ENCODE measurements around the gene PPFIA3. TPM values are rescaled to one million over a fixed set of nuclear protein-coding genes. Genes with fewer than 3 reads are reported as not detected.
A peak's percentile ranks its signal among the peaks of the same experiment; 100 is the strongest.

The PPFIA3 gene
- total and polyA plus RNA-seq, 2 experiments from 2014 or later: 25.4 to 29.7 TPM

DNA sequence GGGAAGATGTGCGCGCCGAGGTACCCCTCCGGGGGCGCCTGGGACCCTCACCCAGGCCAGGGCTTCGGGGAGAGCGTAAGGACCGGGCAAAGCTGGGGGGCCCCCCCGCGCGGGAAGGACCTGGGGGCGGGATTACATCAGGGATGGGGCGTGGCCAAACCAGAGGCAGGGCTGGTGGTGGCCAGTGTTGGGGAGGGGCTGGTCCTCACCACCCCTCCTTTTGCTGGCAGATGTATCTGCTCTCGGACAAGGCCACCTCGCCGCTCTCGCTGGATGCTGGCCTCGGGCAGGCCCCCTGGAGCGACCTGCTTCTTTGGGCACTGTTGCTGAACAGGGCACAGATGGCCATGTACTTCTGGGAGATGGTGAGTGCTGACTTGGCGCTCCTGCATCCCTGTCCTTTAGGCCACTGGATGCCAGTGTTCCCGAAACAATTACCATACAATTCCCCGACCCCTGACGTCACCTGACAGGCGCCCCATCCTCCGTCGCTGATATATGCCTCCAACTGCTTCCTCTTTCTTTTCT, 63.6 kb downstream of the PPFIA3 start:
- H3K9me2 ChIP-seq (ENCODE audit: insufficient read depth): no peaks in the 10 kb centered on the region
- no peak for TF ChIP-seq CREB1 (CRISPR knock-in tag; IDR thresholded peaks at IDR 0.05; ENCODE audit: low read depth)
- no peak for TF ChIP-seq JUNB (IDR thresholded peaks at IDR 0.05; ENCODE audit: unreplicated experiment)
- no peak for TF ChIP-seq NANOG (IDR thresholded peaks at IDR 0.05; ENCODE audit: borderline replicate concordance)
- TF ChIP-seq, protein P1, sequence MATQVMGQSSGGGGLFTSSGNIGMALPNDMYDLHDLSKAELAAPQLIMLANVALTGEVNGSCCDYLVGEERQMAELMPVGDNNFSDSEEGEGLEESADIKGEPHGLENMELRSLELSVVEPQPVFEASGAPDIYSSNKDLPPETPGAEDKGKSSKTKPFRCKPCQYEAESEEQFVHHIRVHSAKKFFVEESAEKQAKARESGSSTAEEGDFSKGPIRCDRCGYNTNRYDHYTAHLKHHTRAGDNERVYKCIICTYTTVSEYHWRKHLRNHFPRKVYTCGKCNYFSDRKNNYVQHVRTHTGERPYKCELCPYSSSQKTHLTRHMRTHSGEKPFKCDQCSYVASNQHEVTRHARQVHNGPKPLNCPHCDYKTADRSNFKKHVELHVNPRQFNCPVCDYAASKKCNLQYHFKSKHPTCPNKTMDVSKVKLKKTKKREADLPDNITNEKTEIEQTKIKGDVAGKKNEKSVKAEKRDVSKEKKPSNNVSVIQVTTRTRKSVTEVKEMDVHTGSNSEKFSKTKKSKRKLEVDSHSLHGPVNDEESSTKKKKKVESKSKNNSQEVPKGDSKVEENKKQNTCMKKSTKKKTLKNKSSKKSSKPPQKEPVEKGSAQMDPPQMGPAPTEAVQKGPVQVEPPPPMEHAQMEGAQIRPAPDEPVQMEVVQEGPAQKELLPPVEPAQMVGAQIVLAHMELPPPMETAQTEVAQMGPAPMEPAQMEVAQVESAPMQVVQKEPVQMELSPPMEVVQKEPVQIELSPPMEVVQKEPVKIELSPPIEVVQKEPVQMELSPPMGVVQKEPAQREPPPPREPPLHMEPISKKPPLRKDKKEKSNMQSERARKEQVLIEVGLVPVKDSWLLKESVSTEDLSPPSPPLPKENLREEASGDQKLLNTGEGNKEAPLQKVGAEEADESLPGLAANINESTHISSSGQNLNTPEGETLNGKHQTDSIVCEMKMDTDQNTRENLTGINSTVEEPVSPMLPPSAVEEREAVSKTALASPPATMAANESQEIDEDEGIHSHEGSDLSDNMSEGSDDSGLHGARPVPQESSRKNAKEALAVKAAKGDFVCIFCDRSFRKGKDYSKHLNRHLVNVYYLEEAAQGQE (IDR thresholded peaks at IDR 0.05; ENCODE audit: unreplicated experiment): no peak
- TF ChIP-seq EZH2phosphoT487 (IDR thresholded peaks at IDR 0.05; ENCODE audit: unreplicated experiment): no peak
- TF ChIP-seq, protein P2, sequence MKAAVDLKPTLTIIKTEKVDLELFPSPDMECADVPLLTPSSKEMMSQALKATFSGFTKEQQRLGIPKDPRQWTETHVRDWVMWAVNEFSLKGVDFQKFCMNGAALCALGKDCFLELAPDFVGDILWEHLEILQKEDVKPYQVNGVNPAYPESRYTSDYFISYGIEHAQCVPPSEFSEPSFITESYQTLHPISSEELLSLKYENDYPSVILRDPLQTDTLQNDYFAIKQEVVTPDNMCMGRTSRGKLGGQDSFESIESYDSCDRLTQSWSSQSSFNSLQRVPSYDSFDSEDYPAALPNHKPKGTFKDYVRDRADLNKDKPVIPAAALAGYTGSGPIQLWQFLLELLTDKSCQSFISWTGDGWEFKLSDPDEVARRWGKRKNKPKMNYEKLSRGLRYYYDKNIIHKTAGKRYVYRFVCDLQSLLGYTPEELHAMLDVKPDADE (IDR thresholded peaks at IDR 0.05): no peak
- TF ChIP-seq EZH2 (IDR thresholded peaks at IDR 0.05; ENCODE audit: low read depth, unreplicated experiment): no peak
- TF ChIP-seq ZNF114 (CRISPR knock-in tag; IDR thresholded peaks at IDR 0.05): no peak
- TF ChIP-seq, protein P3, sequence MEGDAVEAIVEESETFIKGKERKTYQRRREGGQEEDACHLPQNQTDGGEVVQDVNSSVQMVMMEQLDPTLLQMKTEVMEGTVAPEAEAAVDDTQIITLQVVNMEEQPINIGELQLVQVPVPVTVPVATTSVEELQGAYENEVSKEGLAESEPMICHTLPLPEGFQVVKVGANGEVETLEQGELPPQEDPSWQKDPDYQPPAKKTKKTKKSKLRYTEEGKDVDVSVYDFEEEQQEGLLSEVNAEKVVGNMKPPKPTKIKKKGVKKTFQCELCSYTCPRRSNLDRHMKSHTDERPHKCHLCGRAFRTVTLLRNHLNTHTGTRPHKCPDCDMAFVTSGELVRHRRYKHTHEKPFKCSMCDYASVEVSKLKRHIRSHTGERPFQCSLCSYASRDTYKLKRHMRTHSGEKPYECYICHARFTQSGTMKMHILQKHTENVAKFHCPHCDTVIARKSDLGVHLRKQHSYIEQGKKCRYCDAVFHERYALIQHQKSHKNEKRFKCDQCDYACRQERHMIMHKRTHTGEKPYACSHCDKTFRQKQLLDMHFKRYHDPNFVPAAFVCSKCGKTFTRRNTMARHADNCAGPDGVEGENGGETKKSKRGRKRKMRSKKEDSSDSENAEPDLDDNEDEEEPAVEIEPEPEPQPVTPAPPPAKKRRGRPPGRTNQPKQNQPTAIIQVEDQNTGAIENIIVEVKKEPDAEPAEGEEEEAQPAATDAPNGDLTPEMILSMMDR (conservative IDR thresholded peaks at IDR 0.05; ENCODE audit: low read depth in 2 of 2): no peak
- no peak for TF ChIP-seq ZNF331 (CRISPR knock-in tag; IDR thresholded peaks at IDR 0.05; ENCODE audit: low read depth)
- no peak for TF ChIP-seq POLR2AphosphoS5 (IDR thresholded peaks at IDR 0.05; ENCODE audit: low read depth)
- TF ChIP-seq, protein P4, sequence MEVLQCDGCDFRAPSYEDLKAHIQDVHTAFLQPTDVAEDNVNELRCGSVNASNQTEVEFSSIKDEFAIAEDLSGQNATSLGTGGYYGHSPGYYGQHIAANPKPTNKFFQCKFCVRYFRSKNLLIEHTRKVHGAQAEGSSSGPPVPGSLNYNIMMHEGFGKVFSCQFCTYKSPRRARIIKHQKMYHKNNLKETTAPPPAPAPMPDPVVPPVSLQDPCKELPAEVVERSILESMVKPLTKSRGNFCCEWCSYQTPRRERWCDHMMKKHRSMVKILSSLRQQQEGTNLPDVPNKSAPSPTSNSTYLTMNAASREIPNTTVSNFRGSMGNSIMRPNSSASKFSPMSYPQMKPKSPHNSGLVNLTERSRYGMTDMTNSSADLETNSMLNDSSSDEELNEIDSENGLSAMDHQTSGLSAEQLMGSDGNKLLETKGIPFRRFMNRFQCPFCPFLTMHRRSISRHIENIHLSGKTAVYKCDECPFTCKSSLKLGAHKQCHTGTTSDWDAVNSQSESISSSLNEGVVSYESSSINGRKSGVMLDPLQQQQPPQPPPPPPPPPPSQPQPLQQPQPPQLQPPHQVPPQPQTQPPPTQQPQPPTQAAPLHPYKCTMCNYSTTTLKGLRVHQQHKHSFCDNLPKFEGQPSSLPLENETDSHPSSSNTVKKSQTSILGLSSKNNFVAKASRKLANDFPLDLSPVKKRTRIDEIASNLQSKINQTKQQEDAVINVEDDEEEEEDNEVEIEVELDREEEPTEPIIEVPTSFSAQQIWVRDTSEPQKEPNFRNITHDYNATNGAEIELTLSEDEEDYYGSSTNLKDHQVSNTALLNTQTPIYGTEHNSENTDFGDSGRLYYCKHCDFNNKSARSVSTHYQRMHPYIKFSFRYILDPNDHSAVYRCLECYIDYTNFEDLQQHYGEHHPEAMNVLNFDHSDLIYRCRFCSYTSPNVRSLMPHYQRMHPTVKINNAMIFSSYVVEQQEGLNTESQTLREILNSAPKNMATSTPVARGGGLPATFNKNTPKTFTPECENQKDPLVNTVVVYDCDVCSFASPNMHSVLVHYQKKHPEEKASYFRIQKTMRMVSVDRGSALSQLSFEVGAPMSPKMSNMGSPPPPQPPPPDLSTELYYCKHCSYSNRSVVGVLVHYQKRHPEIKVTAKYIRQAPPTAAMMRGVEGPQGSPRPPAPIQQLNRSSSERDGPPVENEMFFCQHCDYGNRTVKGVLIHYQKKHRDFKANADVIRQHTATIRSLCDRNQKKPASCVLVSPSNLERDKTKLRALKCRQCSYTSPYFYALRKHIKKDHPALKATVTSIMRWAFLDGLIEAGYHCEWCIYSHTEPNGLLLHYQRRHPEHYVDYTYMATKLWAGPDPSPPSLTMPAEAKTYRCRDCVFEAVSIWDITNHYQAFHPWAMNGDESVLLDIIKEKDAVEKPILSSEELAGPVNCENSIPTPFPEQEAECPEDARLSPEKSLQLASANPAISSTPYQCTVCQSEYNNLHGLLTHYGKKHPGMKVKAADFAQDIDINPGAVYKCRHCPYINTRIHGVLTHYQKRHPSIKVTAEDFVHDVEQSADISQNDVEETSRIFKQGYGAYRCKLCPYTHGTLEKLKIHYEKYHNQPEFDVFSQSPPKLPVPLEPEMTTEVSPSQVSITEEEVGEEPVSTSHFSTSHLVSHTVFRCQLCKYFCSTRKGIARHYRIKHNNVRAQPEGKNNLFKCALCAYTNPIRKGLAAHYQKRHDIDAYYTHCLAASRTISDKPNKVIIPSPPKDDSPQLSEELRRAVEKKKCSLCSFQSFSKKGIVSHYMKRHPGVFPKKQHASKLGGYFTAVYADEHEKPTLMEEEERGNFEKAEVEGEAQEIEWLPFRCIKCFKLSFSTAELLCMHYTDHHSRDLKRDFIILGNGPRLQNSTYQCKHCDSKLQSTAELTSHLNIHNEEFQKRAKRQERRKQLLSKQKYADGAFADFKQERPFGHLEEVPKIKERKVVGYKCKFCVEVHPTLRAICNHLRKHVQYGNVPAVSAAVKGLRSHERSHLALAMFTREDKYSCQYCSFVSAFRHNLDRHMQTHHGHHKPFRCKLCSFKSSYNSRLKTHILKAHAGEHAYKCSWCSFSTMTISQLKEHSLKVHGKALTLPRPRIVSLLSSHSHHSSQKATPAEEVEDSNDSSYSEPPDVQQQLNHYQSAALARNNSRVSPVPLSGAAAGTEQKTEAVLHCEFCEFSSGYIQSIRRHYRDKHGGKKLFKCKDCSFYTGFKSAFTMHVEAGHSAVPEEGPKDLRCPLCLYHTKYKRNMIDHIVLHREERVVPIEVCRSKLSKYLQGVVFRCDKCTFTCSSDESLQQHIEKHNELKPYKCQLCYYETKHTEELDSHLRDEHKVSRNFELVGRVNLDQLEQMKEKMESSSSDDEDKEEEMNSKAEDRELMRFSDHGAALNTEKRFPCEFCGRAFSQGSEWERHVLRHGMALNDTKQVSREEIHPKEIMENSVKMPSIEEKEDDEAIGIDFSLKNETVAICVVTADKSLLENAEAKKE (CRISPR knock-in tag; IDR thresholded peaks at IDR 0.05): no peak
- no peak for TF ChIP-seq STAT1 (IDR thresholded peaks at IDR 0.05; ENCODE audit: unreplicated experiment)
- Mint-ChIP-seq H3K27me3 (ENCODE audit: insufficient read depth, low read depth, poor library complexity) (peaks cover 14% of the 10 kb centered on the region), H3K4me1 (0 out of 3 replicates have a peak, but pooled peaks cover 4% of the 10 kb centered on the region), H3K9me3 (peaks cover 8% of the 10 kb centered on the region), H3K27ac (no peak overlapping the region), H3K36me3 (ENCODE audit: low read depth) (peaks cover 12% of the 10 kb centered on the region; the same call in 2 of the 3 replicates), H3K4me3 (no peak overlapping the region)
- no peaks in the 10 kb centered on the region for H3K27me3 ChIP-seq (ENCODE audit: insufficient read depth)
- ATAC-seq (peak; percentile 47), DNase-seq (ENCODE audit: low spot score) (peak; percentile 39)
- peak overlapping the region; percentile 38; the same call in 1 of the 2 replicates for H3K4me3 ChIP-seq
- H4K20me1 ChIP-seq (replicated peaks; ENCODE audit: insufficient read depth): no peaks in the 10 kb centered on the region
- H3K4me2 ChIP-seq: peak overlapping the region; percentile 55
- no peaks in the 10 kb centered on the region for H3F3A ChIP-seq (replicated peaks; ENCODE audit: low read depth)
- peaks cover 5% of the 10 kb centered on the region; the same call in 1 of the 2 replicates for H3K4me1 ChIP-seq (ENCODE audit: insufficient read depth)
- no peak overlapping the region for H2AFZ ChIP-seq
- no peaks in the 10 kb centered on the region for H3K36me3 ChIP-seq (ENCODE audit: insufficient read depth)
- no peaks in the 10 kb centered on the region for H3K79me2 ChIP-seq (replicated peaks; ENCODE audit: insufficient read depth)
- H3K27ac ChIP-seq (ENCODE audit: low read depth): no peak overlapping the region
